ENCODE data around the gene RBMS3. TPM values are rescaled to one million over a fixed set of nuclear protein-coding genes. Genes with fewer than 3 reads are reported as not detected.

RBMS3 gene
- total and polyA plus RNA-seq, 2 of the 13 experiments (the other 11 are each of a cell fraction or from before 2014, with no cell fraction given), result not detected

DNA sequence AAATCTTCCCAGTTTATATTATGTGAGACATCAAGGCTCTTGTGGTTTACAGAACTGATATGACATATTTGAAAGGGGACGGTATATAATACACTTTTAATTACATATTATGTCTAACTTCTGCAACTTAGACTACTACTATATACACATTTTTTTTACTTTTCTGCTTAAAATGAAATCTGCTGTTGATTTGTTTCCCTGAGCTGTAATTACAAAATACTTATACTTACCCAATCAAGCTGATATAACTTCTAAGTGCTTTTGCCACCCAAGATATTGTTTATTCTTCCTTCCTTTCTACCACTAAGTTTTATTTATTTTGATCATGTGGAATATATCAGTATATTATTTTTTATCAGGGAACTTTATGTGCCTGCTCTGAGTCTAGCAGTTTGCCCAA, 671.6 kb downstream of the RBMS3 start:
- Histone ChIP-seq H3K4me1 (ENCODE audit: insufficient read depth, low read length) (no peaks in the 10 kb centered on the region), H3K9ac (ENCODE audit: insufficient read depth, low read depth, low read length) (no peak overlapping the region), H4K20me1 (ENCODE audit: insufficient read depth, low read length) (no peaks in the 10 kb centered on the region), H3K27ac (ENCODE audit: extremely low read length, insufficient read depth, low read length) (no peak overlapping the region), H3K9me3 (ENCODE audit: low read length) (no peaks in the 10 kb centered on the region), H2AFZ (ENCODE audit: low read length) (no peak overlapping the region), H3K4me3 (replicated peaks in 1 of 3; ENCODE audit: insufficient read depth in 1 of 3, low read depth in 2 of 3, low read length in 3 of 3) (no peak overlapping the region), H3K36me3 (replicated peaks in 1 of 2; ENCODE audit: control insufficient read depth in 1 of 2, insufficient read depth in 2 of 2, low read length in 2 of 2) (no peaks in the 10 kb centered on the region), H3K79me2 (ENCODE audit: insufficient read depth, low read length) (no peaks in the 10 kb centered on the region), H3K27me3 (ENCODE audit: control insufficient read depth in 1 of 2, insufficient read depth in 2 of 2, low read length in 2 of 2) (peaks cover 0 to 5% of the 10 kb centered on the region in 2 experiments; a peak in 1 of 5 replicates), H3K4me2 (ENCODE audit: low read depth, low read length) (no peak overlapping the region)
- WGBS (ENCODE audit: low lambda C conversion rate), result 0% methylated on average over 1 of the region's 1 CpG
- intact Hi-C loops (cut with micrococcal nuclease; ENCODE audit: unreplicated experiment) (no loop called here), in situ Hi-C loops (cut with HindIII; ENCODE audit: extremely low pct_ligation_motif_present, low pct_unique_long_range_greater_than_20kb) (no loop called here)
- ChIA-PET CTCF (ENCODE audit: low intra/inter-chr PET ratio, low total read pairs) (no interaction called here), POLR2A (no interaction called here)
- no peak for FAIRE-seq
- no peak for ATAC-seq
- BruUV-seq (replicated peaks), result no TSS peak
- TF ChIP-seq KAT2B (IDR thresholded peaks at IDR 0.05; ENCODE audit: borderline replicate concordance, low read depth, low read length) (no peak), SIX4 (CRISPR knock-in tag; IDR thresholded peaks at IDR 0.05) (no peak), PHF5A (CRISPR knock-in tag; IDR thresholded peaks at IDR 0.05; ENCODE audit: low read depth, unreplicated experiment) (no peak), PHF21A (CRISPR knock-in tag; IDR thresholded peaks at IDR 0.05) (no peak), MED13 (CRISPR knock-in tag; IDR thresholded peaks at IDR 0.05) (no peak), CHD4 (IDR thresholded peaks at IDR 0.05; ENCODE audit: borderline replicate concordance, low read length) (no peak), ZXDC (CRISPR knock-in tag; IDR thresholded peaks at IDR 0.05) (no peak), HMG20A (CRISPR knock-in tag; IDR thresholded peaks at IDR 0.05; ENCODE audit: borderline replicate concordance) (no peak), YY1 (IDR thresholded peaks at IDR 0.05; ENCODE audit: insufficient read depth, insufficient replicate concordance, low read depth, low read length) (no peak), TP53 (CRISPR knock-in tag; conservative IDR thresholded peaks at IDR 0.05) (no peak), THAP11 (CRISPR knock-in tag; IDR thresholded peaks at IDR 0.05) (no peak), ZNF724P (CRISPR knock-in tag; IDR thresholded peaks at IDR 0.05; ENCODE audit: borderline replicate concordance) (no peak), ZNF841 (CRISPR knock-in tag; IDR thresholded peaks at IDR 0.05; ENCODE audit: borderline replicate concordance) (no peak), ASH2L (IDR thresholded peaks at IDR 0.05; ENCODE audit: insufficient read length, low read depth, low read length) (no peak), ZNF431 (CRISPR knock-in tag; IDR thresholded peaks at IDR 0.05; ENCODE audit: borderline replicate concordance, low read depth) (no peak), CCAR2 (optimal IDR thresholded peaks at IDR 0.05; ENCODE audit: low read depth, low read length) (no peak)
- TF ChIP-seq, protein P1, sequence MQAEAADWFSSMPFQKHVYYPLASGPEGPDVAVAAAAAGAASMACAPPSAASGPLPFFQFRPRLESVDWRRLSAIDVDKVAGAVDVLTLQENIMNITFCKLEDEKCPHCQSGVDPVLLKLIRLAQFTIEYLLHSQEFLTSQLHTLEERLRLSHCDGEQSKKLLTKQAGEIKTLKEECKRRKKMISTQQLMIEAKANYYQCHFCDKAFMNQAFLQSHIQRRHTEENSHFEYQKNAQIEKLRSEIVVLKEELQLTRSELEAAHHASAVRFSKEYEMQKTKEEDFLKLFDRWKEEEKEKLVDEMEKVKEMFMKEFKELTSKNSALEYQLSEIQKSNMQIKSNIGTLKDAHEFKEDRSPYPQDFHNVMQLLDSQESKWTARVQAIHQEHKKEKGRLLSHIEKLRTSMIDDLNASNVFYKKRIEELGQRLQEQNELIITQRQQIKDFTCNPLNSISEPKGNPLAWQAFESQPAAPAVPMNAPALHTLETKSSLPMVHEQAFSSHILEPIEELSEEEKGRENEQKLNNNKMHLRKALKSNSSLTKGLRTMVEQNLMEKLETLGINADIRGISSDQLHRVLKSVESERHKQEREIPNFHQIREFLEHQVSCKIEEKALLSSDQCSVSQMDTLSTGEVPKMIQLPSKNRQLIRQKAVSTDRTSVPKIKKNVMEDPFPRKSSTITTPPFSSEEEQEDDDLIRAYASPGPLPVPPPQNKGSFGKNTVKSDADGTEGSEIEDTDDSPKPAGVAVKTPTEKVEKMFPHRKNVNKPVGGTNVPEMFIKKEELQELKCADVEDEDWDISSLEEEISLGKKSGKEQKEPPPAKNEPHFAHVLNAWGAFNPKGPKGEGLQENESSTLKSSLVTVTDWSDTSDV (CRISPR knock-in tag; IDR thresholded peaks at IDR 0.05), result no peak
- TF ChIP-seq, protein P2, sequence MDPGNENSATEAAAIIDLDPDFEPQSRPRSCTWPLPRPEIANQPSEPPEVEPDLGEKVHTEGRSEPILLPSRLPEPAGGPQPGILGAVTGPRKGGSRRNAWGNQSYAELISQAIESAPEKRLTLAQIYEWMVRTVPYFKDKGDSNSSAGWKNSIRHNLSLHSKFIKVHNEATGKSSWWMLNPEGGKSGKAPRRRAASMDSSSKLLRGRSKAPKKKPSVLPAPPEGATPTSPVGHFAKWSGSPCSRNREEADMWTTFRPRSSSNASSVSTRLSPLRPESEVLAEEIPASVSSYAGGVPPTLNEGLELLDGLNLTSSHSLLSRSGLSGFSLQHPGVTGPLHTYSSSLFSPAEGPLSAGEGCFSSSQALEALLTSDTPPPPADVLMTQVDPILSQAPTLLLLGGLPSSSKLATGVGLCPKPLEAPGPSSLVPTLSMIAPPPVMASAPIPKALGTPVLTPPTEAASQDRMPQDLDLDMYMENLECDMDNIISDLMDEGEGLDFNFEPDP (CRISPR knock-in tag; conservative IDR thresholded peaks at IDR 0.05), result no peak
- no peak for DNase-seq (ENCODE audit: low spot score)
